HG02943 (cell line): Measurements from ENCODE around the gene KCTD20.
A peak's percentile ranks its signal among the peaks of the same experiment; 100 is the strongest.
"Not testable (repeated sequence)": the region's sequence is repeated elsewhere in the genome, so short reads cannot be mapped to it uniquely, and the experiment has no call there.

Experiments
- ATAC-seq: cut with Tn5 transposase; IDR thresholded peaks from one replicate; pipeline ENCODE4 v1.9.1; 2021; ENCODE audit warnings: mild to moderate bottlenecking, low read depth, moderate library complexity; ENCODE audit not compliant: unreplicated experiment

Gene KCTD20

DNA sequence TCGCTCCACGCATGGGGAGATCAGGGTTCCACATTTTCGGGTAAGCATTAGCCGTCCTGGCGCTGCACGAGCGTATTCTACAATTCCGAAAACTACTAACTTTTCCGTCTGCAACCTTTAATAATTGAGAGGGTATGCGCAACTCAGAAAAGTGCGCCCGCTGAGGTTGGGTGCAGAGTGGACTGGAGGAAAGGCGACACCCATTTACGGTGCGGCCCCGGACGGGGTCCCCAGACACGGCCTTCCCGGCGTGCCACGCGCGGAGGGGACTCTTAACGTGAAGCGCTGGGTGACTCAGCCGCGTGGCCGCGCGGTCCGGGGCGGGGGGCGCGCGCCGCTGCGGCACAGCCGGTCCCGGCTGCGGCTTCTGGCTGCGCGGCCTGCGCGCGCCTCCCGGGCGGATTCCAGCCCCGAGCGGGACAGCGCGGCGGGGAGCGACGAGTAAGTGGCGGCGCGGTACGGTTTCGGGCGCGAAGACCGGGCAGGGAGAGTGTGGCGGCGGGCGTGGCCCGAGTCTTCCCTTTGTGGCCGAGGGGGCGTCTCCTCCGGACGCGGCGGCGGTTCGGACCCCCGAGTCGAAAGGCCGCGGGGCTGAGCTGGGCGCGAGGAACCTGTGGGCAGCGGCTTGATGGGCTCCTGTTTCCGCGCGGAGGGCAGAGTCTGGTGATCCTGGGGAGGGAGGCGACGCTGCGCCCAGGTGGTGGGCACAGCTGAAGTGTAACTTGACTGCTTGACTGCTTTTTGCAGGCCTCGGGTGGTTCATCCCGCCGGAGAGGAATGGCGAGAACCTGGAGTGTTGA is at the start of gene KCTD20, which contains the start of gene PXT1:
KCTD20 (plus strand) TSS at position 330 of the 800 bp plus-strand sequence. CDS start 27,098 bp downstream, outside the sequence.
PXT1 (minus strand) TSS at position 184 of the 800 bp plus-strand sequence. CDS start 16,772 bp downstream, outside the sequence.
- peak; percentile 71 for ATAC-seq

DNA sequence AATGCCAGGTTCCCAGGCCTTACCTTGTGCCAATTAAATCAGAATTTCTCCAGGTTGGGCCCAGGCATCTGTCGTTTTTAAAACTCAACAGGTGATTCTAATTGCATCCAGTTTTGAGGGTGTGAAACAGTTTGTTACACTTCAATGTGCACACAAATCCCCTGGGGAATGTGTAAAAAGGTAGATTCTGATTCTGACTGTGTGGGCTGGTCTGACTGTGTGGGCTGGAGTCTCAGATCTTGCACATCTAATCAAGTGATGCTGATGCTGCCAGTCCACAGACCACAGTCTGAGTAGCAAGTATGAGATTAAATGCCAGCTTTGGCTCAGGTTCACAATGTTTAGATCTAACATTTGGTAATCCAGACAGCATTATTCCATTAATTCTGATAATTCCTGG is 42.8 kb upstream of the KCTD20 start:
- ATAC-seq: no peak

DNA sequence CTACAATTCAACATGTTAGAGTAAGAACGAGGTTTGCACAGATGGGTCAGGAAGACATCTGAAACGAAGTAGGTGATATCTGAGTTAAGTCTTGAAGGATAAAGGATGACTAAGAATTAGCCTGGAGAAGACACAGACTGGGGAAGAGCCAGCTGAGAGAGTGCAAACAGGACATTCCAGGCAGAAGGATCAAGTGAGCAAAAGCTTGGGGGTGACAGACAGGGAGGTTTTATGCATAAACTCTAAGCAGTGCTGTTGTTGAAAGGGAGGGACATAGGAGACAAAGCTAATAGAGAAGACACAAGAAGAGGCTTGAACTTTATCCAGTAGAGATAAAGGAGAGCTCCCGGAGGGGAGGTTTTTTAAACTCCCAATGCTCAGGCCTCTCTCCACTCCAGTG is 40.3 kb upstream of the KCTD20 start:
- no peak for ATAC-seq

DNA sequence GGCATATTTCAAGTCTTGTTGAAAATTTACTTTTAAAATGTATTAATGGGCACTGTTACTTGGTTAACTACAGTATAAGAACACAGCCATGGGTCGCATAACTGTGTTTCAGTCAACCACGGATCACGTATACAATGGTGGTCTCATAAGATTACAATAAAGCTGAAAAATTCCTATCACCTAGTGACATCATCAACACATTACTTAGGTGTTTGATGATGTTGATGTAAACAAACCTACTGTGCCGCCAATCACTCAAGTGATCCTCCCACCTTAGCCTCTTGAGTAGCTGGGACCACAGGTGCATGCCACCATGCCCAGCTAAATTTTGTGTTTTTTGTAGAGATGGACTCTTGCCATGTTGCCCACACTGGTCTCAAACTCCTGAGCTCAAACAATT is 38.6 kb upstream of the KCTD20 start:
- ATAC-seq: no peak

DNA sequence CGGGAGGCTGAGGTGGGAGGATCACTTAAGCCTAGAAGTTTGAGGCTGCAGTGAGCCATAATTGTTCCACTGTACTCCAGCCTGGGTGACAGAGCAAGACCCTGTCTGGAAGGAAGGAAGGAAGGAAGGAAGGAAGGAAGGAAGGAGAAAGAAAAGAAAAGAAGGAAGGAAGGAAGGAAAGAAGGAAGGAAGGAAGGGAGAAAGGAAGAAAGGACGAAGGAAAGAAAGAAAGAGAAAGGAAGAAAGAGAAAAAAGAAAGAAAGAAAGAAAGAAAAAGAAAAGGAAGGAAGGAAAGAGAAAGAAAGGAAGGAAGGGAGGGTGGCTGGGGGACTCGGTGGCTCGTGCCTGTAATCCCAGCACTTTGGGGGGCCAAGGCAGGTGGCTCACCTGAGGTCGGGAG is 33.1 kb upstream of the KCTD20 start:
- not testable (repeated sequence) for ATAC-seq

DNA sequence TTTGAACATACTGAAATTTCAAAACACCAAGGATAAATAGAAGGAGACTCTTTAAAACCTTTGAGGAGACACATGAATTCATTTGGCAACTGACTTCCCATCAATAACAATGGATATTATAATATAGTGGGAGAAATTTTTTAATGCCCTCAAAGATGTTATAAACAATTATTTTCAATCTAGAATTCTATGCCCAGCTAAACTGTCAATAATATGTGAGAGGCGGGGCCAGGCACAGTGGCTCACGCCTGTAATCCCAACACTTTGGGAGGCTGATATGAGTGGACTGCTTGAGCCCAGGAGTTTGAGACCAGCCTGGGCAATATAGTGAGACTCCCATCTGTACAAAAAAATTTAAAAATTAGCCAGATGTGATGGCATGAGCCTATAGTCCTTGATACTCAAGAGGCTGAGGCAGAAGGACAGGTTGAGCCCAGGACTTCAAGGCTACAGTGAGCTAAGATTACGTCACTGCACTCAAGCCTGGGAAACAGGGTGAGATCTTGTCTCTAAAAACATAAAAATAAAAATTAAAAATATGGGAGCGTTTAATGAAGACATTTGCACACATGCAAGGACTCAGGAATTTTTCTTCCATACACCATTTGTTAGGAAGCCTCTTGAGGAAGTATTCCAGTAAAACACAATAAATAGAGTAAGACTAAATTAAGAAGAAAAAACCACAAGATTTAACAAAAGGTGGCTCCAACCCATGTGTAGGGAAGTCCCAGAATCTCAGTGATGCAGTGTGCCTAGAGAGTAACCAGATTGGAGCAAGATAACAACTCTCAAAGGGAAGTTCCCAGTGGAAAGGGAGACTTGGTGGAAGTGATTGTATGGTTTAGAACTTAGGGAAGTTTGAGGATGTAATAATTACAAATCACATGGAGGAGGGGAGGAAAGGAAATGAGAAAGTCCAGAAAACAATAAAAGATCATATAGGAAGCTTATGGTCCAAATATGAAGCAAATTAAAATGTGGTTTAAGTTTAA is 29.0 kb upstream of the KCTD20 start:
- ATAC-seq: no peak

DNA sequence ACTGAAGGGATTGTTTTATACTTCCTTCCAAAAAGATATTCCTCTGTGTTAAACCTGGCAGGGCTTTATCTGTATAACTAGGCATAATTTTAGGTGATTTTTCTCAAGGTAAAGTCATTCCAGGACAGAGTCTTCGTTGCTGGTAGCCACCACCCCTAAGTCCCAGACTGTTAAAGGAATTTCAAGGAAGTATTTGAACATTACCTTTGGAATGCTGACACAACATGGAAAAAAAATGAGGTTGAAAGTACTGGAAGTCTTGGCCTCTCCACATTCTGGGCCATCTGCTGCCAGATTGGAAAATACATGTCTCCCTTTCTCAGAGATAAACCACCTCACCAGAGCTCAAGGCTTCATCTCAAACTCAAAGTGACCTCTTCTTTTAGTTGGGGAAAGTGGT is 28.3 kb upstream of the KCTD20 start:
- no peak for ATAC-seq

DNA sequence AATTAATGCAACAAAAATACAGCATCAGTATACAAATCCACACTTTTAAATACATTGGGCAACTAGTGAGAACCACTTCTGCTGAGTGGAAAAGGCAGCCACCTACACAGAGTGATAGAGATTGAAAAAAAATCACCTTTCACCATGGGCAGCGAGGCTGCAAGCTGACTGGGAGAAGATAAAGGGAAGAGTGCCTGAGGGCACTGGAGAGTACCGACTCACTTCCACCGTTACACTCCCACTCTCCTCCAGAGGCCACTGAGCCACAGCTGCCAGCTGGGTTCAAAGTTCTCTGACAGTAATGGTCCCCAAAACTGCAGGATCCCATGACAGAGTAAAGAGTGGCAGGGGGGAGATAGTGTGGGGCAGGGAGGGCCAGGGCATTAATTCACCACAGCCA is 24.2 kb upstream of the KCTD20 start:
- no peak for ATAC-seq

DNA sequence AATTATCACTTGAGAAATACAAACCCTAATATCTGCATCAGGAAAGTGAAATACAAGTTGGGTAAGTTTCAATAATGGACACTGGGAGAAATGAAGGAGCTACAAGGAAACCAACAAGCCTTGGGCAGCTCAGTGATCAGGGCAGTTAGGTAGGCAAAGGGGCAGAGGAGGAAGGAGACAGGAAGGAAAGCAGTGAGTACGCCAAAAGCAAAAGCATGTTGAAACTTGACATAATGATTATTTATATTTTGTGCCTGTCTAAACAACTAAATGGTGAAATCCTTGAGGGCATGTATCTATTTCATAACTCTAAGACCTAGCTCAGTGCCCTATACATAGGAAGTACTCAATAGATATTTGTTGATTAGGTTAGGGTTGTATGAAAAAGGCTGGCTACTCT is 23.5 kb upstream of the KCTD20 start:
- ATAC-seq: no peak

DNA sequence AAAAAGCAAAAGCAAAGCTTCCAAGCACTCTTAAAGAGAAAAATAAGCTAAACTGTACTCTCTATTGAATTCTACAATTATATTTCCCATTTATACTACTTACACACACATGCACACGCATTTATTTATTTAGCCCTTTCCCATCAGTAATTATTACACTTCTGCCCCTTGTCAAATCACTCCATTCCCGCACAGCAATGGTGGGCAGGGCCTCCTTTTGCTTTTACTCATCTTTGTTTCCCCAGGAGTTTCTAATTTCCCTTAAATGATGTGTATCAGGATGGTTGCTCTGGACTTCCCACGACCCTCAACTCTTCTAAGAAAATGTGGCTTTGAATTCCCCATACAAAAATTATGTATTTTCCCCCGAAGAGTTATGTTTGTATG is 20.1 kb upstream of the KCTD20 start:
- no peak for ATAC-seq

DNA sequence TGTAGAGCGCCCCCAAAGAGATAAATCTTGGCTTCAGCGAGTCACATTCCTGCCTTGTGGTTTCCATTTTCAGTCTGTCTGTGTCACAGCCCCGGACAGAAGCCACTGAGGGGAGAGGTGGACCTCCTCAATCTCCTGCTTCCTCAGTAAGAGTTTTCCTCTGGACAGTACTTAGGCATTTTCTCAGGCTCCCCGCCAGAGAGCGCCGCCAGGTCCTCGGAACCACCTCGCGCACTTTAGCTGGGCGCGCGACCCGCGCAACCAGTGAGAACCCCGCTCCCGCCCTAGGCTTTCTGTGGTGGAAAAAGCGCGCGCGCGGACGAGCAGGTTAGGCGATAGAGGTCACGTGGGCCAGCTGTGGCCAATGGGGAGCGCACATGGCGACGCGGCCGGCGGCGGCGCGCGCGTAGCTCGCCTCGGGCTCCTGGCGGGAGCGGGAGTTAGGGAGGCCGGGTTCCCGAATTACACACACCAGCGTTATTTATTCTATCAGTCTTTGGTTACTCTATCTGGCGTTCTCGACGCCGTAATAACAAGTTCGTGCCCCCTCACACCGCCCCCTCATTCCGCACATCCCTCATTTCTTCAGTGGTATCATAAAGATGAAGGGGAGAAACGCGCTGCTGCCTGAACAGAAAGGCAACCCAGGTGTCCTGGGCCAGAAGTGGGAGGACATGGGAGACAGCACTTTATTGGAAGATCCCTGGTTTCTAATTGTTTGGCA is 19.5 kb upstream of the KCTD20 start:
- peak; percentile 90 for ATAC-seq

DNA sequence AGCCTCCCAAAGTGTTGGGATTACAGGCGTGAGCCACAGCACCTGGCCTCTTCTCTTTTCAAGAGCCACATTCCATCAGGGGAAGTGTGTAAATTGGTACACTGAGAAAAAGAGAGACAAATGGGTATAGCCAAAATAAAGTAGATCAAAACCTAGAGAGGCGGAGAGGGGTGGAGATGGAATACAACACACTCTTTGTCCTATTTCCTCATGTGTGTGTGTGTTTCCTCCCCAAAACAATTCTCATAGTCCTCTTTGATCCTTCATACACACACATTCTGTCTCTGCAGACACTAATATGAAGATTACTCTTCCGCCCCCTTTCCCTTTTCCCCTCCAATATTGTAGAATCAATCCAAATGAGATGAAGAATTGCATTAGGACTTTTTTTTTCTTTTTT is 16.2 kb upstream of the KCTD20 start:
- ATAC-seq: no peak

DNA sequence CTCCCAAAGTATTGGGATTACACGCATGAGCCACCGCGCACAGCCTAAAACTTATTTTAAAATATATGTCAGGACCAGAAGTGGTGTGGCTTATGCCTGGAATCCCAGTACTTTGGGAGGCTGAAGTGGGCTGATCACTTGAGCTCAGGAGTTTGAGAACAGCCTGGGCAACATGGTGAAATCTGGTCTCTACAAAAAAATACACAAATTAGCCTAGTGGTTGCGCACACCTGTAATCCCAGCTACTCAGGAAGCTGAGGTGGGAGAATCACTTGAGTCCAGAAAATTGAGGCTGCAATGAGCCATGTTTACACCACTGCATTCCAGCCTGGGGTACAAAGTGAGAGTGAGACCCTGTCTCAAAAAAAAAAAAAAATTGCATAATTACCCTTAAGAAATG is 13.9 kb upstream of the KCTD20 start:
- no peak for ATAC-seq

DNA sequence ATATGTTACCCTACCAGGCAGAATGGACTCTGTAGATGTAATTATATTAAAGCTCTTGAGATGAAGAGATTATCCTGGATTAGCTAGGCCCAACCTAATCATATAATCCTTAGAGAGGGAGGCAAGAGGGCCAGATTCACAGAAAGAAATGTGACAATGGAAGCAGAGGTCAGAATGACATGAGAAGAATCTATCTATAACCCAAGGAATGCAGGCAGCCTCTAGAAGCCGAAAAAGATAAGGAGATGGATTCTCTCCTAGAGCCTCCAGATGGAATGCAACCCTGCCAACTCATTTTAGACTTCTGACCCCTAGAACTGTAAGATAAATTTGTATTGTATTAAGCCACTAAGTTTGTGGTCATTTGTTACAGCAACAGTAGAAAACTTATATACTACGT is 12.4 kb upstream of the KCTD20 start:
- no peak for ATAC-seq

DNA sequence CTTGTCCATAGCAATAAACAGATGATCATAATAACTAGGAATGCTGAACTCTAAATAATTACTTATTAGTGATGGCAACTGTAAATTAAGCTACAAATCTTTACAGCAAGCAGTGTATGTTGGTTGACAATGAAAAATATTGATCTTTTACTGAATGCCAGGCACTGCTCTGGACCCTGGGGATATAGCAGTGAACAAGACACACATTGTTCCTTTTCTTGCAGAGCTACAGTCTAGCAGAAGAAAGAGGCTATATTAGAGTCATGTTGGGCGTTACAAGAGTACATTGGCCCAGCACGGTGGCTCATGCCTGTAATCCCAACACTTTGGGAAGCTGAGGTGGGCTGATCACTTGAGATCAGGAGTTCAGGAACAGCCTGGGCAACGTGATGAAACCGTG is 11.6 kb upstream of the KCTD20 start:
- ATAC-seq: no peak

DNA sequence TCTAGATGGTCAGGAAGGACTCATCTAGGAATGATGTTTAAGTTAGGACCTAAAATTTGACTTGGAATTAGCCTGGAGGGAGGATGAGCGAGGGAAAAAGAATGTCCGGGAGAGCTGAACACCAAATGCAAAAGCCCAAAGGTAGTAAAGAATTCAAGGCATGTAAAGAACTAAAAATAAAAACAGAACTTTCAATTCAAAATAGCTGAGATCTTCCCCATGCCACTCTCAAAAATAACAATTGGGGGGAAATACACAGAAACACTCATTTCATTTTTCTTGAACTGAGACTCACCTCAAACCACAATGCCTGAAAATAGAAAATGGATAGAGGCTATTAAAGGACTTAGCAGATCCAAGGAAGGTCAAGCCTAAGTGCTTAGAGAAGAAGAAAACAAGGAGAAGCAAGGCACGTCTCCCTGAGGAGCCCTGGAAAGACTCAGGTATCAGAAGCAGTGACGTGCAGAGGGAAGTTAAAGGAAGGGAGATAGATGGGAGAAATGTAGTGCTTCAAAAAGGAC is 10.6 kb upstream of the KCTD20 start:
- ATAC-seq: no peak

DNA sequence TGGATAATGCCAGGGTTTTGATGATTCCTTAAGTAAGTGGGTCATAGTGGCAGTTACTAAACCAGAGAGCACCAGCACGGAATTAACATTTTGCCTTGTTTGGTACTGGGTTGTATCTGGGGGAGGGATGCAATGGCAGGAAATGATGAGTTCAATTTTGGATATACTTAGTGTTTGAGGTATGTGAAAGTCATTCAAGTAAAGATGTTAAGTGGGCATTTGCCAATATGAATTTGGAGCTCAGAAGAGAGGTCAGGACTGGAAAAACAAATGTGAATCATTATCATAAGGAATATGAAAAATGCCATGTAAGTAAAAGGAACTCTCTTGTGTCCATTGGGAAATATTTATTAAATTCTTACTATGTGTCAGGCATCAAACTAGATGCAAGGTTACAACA is 6.3 kb upstream of the KCTD20 start:
- no peak for ATAC-seq

DNA sequence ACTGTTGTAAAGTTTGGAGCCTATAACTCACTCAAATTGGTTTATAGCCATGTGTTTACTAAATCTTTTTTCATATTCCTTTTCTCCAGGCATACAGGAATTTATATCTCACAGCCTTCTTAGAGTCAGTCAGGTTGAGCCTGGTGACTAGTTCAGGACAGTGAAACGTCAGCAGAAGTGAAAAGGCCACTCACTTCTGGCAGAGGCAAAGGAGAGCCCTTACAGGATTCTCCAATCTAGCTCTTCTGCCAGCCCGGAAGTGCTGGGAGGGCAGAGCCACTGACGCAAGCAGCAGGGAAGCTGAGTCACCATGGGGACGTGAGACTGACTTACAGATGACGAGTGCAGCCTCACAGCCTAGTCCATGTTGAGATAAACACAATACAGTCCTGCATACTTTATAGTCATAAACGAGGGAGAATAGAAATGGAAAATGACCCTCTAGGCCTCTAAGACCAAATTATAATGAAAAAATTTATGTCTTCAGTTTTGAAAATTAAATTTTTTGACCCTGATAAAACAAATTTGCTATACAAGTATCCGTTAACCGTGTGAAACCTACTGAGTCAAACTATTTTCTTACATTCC is 1.4 kb upstream of the KCTD20 start:
- ATAC-seq: peak; percentile 45

DNA sequence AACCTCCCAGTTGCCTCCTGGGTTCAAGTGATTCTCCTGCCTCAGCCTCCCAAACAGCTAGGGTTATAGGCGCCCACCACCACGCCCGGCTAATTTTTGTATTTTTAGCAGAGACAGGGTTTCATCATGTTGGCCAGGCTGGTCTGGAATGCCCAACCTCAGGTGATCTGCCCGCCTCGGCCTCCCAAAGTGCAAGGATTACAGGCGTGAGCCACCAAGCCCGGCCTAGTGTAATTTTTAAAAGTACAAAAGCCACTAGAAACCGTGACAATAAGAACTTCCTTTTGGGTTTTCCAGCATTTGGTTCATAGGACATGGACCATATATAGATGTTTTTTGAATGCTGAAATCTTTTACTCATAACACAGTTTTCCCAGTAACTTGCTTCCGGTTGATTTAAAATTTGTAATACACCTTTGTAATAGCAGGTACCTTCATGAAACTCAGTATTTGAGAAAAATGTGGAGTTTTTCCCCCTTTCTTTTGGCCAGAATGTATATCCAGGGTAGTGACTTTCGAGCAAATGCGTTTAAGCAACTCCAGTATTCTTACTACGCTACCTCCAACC is 613 bp upstream of the KCTD20 start:
- ATAC-seq: no peak
